T-helper 2 cell treated with Interferon-gamma antibody and Interleukin-4, amounts not matched to agents 5 μg/mL and 100 μg/mL, for 36 hours (primary cell): Measurements from ENCODE around the gene PRRC1.

Experiments used
- DNase-seq: peaks from one replicate; pipeline ENCODE4 v3.0.0; 2021; ENCODE audit warnings: low spot score
- H3K27ac Mint-ChIP-seq: one replicate; pipeline ENCODE4 v1.8.0; 2021; ENCODE audit warnings: mild to moderate bottlenecking, mixed read lengths
- H3K27me3 Mint-ChIP-seq: one replicate; pipeline ENCODE4 v1.8.0; 2021; ENCODE audit warnings: low read depth, mixed read lengths
- H3K36me3 Mint-ChIP-seq: one replicate; pipeline ENCODE4 v1.8.0; 2021; ENCODE audit warnings: low read depth, mixed read lengths
- H3K4me1 Mint-ChIP-seq: one replicate; pipeline ENCODE4 v1.8.0; 2021; ENCODE audit warnings: low read depth, mixed read lengths
- H3K4me3 Mint-ChIP-seq: one replicate; pipeline ENCODE4 v1.8.0; 2022; ENCODE audit warnings: mild to moderate bottlenecking, moderate library complexity, mixed read lengths
- H3K9me3 Mint-ChIP-seq: one replicate; pipeline ENCODE4 v1.8.0; 2021; ENCODE audit warnings: mixed read lengths

PRRC1 gene

GRCh38 chr5:127580731-127581130 lies 63.3 kb downstream of the PRRC1 start:
- Mint-ChIP-seq H3K27ac (no peak overlapping the region), H3K4me3 (no peak overlapping the region), H3K4me1 (peaks cover 6% of the 10 kb centered on the region)

GRCh38 chr5:127581450-127581849 lies 64.0 kb downstream of the PRRC1 start:
- peaks cover 8% of the 10 kb centered on the region for H3K4me1 Mint-ChIP-seq
- no peak for DNase-seq
- H3K27me3 Mint-ChIP-seq: peaks cover 13% of the 10 kb centered on the region
- H3K27ac Mint-ChIP-seq: no peak overlapping the region
- no peak overlapping the region for H3K4me3 Mint-ChIP-seq
- H3K9me3 Mint-ChIP-seq: peaks cover under 1% of the 10 kb centered on the region
- no peaks in the 10 kb centered on the region for H3K36me3 Mint-ChIP-seq

More at GRCh38 chr5:127580731-127581130, 63.3 kb downstream of the PRRC1 start:
- H3K9me3 Mint-ChIP-seq: peaks cover 5% of the 10 kb centered on the region
- DNase-seq: no peak
- no peaks in the 10 kb centered on the region for H3K36me3 Mint-ChIP-seq
- H3K27me3 Mint-ChIP-seq: peaks cover 10% of the 10 kb centered on the region

GRCh38 chr5:127582773-127583370 lies 65.4 kb downstream of the PRRC1 start:
- Mint-ChIP-seq H3K4me3 (no peak overlapping the region), H3K36me3 (no peaks in the 10 kb centered on the region), H3K27me3 (peaks cover 10% of the 10 kb centered on the region), H3K27ac (no peak overlapping the region), H3K9me3 (no peaks in the 10 kb centered on the region), H3K4me1 (peaks cover 4% of the 10 kb centered on the region)
- DNase-seq: no peak

- Mint-ChIP-seq H3K9me3 (no peaks in the 10 kb centered on the region), H3K27ac (no peak overlapping the region), H3K4me3 (no peak overlapping the region), H3K36me3 (no peaks in the 10 kb centered on the region), H3K4me1 (peaks cover 4% of the 10 kb centered on the region), H3K27me3 (peaks cover 10% of the 10 kb centered on the region)
- DNase-seq: no peak
These were observed 66.4 kb downstream of the PRRC1 start for GRCh38 chr5:127583866-127584265.

GRCh38 chr5:127585661-127586060 lies 68.2 kb downstream of the PRRC1 start:
- Mint-ChIP-seq H3K36me3 (no peaks in the 10 kb centered on the region), H3K27ac (no peak overlapping the region), H3K4me3 (no peak overlapping the region), H3K9me3 (no peaks in the 10 kb centered on the region), H3K27me3 (peaks cover 12% of the 10 kb centered on the region), H3K4me1 (peaks cover 4% of the 10 kb centered on the region)
- no peak for DNase-seq

- no peak for DNase-seq
- Mint-ChIP-seq H3K27ac (no peak overlapping the region), H3K36me3 (no peaks in the 10 kb centered on the region), H3K9me3 (no peaks in the 10 kb centered on the region), H3K27me3 (peaks cover 12% of the 10 kb centered on the region), H3K4me1 (peaks cover 3% of the 10 kb centered on the region), H3K4me3 (no peak overlapping the region)
These were observed 68.8 kb downstream of the PRRC1 start for GRCh38 chr5:127586066-127586770.

GRCh38 chr5:127586811-127587210 lies 69.4 kb downstream of the PRRC1 start:
- H3K27me3 Mint-ChIP-seq: peaks cover 14% of the 10 kb centered on the region
- DNase-seq: no peak

GRCh38 chr5:127587246-127587917 lies 69.9 kb downstream of the PRRC1 start:
- H3K9me3 Mint-ChIP-seq: no peaks in the 10 kb centered on the region
- H3K27me3 Mint-ChIP-seq: peaks cover 14% of the 10 kb centered on the region
- H3K4me3 Mint-ChIP-seq: no peak overlapping the region
- no peak overlapping the region for H3K27ac Mint-ChIP-seq
- no peak for DNase-seq
- peaks cover 3% of the 10 kb centered on the region for H3K4me1 Mint-ChIP-seq
- no peaks in the 10 kb centered on the region for H3K36me3 Mint-ChIP-seq

More at GRCh38 chr5:127586811-127587210, 69.4 kb downstream of the PRRC1 start:
- Mint-ChIP-seq H3K36me3 (no peaks in the 10 kb centered on the region), H3K4me3 (no peak overlapping the region), H3K9me3 (no peaks in the 10 kb centered on the region), H3K27ac (no peak overlapping the region), H3K4me1 (peaks cover 3% of the 10 kb centered on the region)

- Mint-ChIP-seq H3K4me3 (no peak overlapping the region), H3K9me3 (no peaks in the 10 kb centered on the region), H3K27ac (no peak overlapping the region), H3K36me3 (no peaks in the 10 kb centered on the region), H3K4me1 (peaks cover 3% of the 10 kb centered on the region), H3K27me3 (peaks cover 11% of the 10 kb centered on the region)
- no peak for DNase-seq
These were observed 70.9 kb downstream of the PRRC1 start for GRCh38 chr5:127588368-127588767.

- H3K27me3 Mint-ChIP-seq: peaks cover 11% of the 10 kb centered on the region
- no peak overlapping the region for H3K27ac Mint-ChIP-seq
- no peaks in the 10 kb centered on the region for H3K9me3 Mint-ChIP-seq
- peaks cover 3% of the 10 kb centered on the region for H3K4me1 Mint-ChIP-seq
- no peak overlapping the region for H3K4me3 Mint-ChIP-seq
- DNase-seq: no peak
- no peaks in the 10 kb centered on the region for H3K36me3 Mint-ChIP-seq
These were observed 72.0 kb downstream of the PRRC1 start for GRCh38 chr5:127589309-127590030.

- H3K36me3 Mint-ChIP-seq: no peaks in the 10 kb centered on the region
- H3K27me3 Mint-ChIP-seq: peaks cover 11% of the 10 kb centered on the region
- peaks cover 3% of the 10 kb centered on the region for H3K4me1 Mint-ChIP-seq
- no peak overlapping the region for H3K27ac Mint-ChIP-seq
- H3K4me3 Mint-ChIP-seq: no peak overlapping the region
- no peak for DNase-seq
- H3K9me3 Mint-ChIP-seq: no peaks in the 10 kb centered on the region
These were observed 72.8 kb downstream of the PRRC1 start for GRCh38 chr5:127590156-127590722.

- Mint-ChIP-seq H3K4me3 (no peak overlapping the region), H3K27me3 (peaks cover 8% of the 10 kb centered on the region), H3K9me3 (no peaks in the 10 kb centered on the region), H3K4me1 (no peaks in the 10 kb centered on the region), H3K27ac (no peak overlapping the region), H3K36me3 (no peaks in the 10 kb centered on the region)
- no peak for DNase-seq
These were observed 78.3 kb downstream of the PRRC1 start for GRCh38 chr5:127595484-127596368.

- Mint-ChIP-seq H3K4me3 (no peak overlapping the region), H3K27me3 (peaks cover 6% of the 10 kb centered on the region), H3K9me3 (no peaks in the 10 kb centered on the region), H3K36me3 (no peaks in the 10 kb centered on the region), H3K4me1 (no peaks in the 10 kb centered on the region), H3K27ac (no peak overlapping the region)
- no peak for DNase-seq
These were observed 79.1 kb downstream of the PRRC1 start for GRCh38 chr5:127596501-127596900.
